H9 (cell line): ENCODE measurements around the gene ZNF2. TPM values are rescaled to one million over a fixed set of nuclear protein-coding genes. Genes with fewer than 3 reads are reported as not detected.
"Not testable (repeated sequence)": the region's sequence is repeated elsewhere in the genome, so short reads cannot be mapped to it uniquely, and the experiment has no call there.

ENCODE experiments used
- DNase-seq: peaks from one replicate; pipeline ENCODE4 v3.0.0-alpha.2; 2017
- H2AFZ ChIP-seq: one replicate; pipeline ENCODE4 v1.6.1; 2013; ENCODE audit warnings: mild to moderate bottlenecking, low read length, control low read depth, moderate library complexity
- H2AK5ac ChIP-seq: 2 replicates; pipeline ENCODE4 v1.6.1; 2013; ENCODE audit warnings: low read length, control low read depth, mixed read lengths; ENCODE audit not compliant: insufficient read length
- H2BK120ac ChIP-seq: one replicate; pipeline ENCODE4 v1.6.1; 2013; ENCODE audit warnings: low read depth, mild to moderate bottlenecking, low read length, control low read depth, inconsistent platforms; ENCODE audit not compliant: poor library complexity, severe bottlenecking
- H2BK12ac ChIP-seq: 2 replicates; pipeline ENCODE4 v1.6.1; 2013; ENCODE audit warnings: low read length, control low read depth, mixed read lengths, low read depth; ENCODE audit not compliant: insufficient read length
- H2BK15ac ChIP-seq: 2 replicates; pipeline ENCODE4 v1.6.1; 2013; ENCODE audit warnings: low read depth, low read length, control low read depth
- H2BK20ac ChIP-seq: one replicate; pipeline ENCODE4 v1.6.1; 2013; ENCODE audit warnings: low read depth, mild to moderate bottlenecking, low read length, control low read depth, inconsistent platforms; ENCODE audit not compliant: poor library complexity, severe bottlenecking
- H2BK5ac ChIP-seq: 2 replicates; pipeline ENCODE4 v1.6.1; 2013; ENCODE audit warnings: low read length, control low read depth, mixed read lengths; ENCODE audit not compliant: insufficient read length
- H3K14ac ChIP-seq: 2 replicates; pipeline ENCODE4 v1.6.1; 2013; ENCODE audit warnings: low read length, control low read depth; ENCODE audit not compliant: insufficient read depth
- H3K18ac ChIP-seq: 2 replicates; pipeline ENCODE4 v1.6.1; 2013; ENCODE audit warnings: low read depth, mild to moderate bottlenecking, mixed read lengths, low read length, control low read depth; ENCODE audit not compliant: insufficient read length
- H3K23ac ChIP-seq: 2 replicates; pipeline ENCODE4 v1.6.1; 2013; ENCODE audit warnings: low read length, control low read depth, mixed read lengths, low read depth; ENCODE audit not compliant: insufficient read length
- H3K23me2 ChIP-seq: 2 replicates; pipeline ENCODE4 v1.6.1; 2013; ENCODE audit warnings: low read depth, mild to moderate bottlenecking, mixed read lengths, low read length, control low read depth; ENCODE audit not compliant: insufficient read length, poor library complexity, severe bottlenecking
- H3K27ac ChIP-seq: 2 replicates; pipeline ENCODE4 v1.5.1; 2013; ENCODE audit warnings: low read length, control low read depth, mixed read lengths, low read depth; ENCODE audit not compliant: insufficient read length
- H3K27me3 ChIP-seq: 2 replicates; pipeline ENCODE4 v1.6.1; 2013; ENCODE audit warnings: low read length, control low read depth, inconsistent platforms; ENCODE audit not compliant: insufficient read depth
- H3K4ac ChIP-seq: 2 replicates; pipeline ENCODE4 v1.6.1; 2013; ENCODE audit warnings: low read depth, mild to moderate bottlenecking, control low read depth, inconsistent platforms, low read length, moderate library complexity
- H3K4me1 ChIP-seq: 2 replicates; pipeline ENCODE4 v1.6.1; 2013; ENCODE audit warnings: low read length, control low read depth, inconsistent platforms; ENCODE audit not compliant: insufficient read depth
- H3K4me2 ChIP-seq: 2 replicates; pipeline ENCODE4 v1.6.1; 2013; ENCODE audit warnings: low read length, control low read depth, mixed read lengths; ENCODE audit not compliant: insufficient read length, insufficient read depth
- H3K56ac ChIP-seq: 2 replicates; pipeline ENCODE4 v1.6.1; 2013; ENCODE audit warnings: low read depth, mild to moderate bottlenecking, mixed read lengths, low read length, control low read depth; ENCODE audit not compliant: insufficient read length
- H3K79me1 ChIP-seq: 2 replicates; pipeline ENCODE4 v1.6.1; 2013; ENCODE audit warnings: low read depth, mild to moderate bottlenecking, moderate library complexity, low read length, control low read depth, inconsistent platforms; ENCODE audit not compliant: insufficient read depth, poor library complexity, severe bottlenecking
- H3K79me2 ChIP-seq: 2 replicates; pipeline ENCODE4 v1.6.1; 2013; ENCODE audit warnings: low read length, control low read depth, inconsistent platforms; ENCODE audit not compliant: insufficient read depth
- H3K9ac ChIP-seq: 2 replicates; pipeline ENCODE4 v1.6.1; 2013; ENCODE audit warnings: low read length, control low read depth, mixed read lengths; ENCODE audit not compliant: insufficient read length; ENCODE audit errors: extremely low read depth
- H3K9me3 ChIP-seq: one replicate; pipeline ENCODE4 v1.6.1; 2013; ENCODE audit warnings: low read depth, low read length, inconsistent platforms; ENCODE audit not compliant: control insufficient read depth
- H3T11ph ChIP-seq: one replicate; pipeline ENCODE4 v1.6.1; 2013; ENCODE audit warnings: mild to moderate bottlenecking, low read length, control low read depth, inconsistent platforms
- H4K20me1 ChIP-seq: one replicate; pipeline ENCODE4 v1.6.1; 2013; ENCODE audit not compliant: control insufficient read depth, insufficient read length, insufficient read depth
- H4K5ac ChIP-seq: 2 replicates; pipeline ENCODE4 v1.6.1; 2013; ENCODE audit warnings: low read depth, mild to moderate bottlenecking, mixed read lengths, low read length, control low read depth; ENCODE audit not compliant: insufficient read length
- H4K8ac ChIP-seq: replicated peaks from 2 replicates; pipeline ENCODE4 v1.6.1; 2013; ENCODE audit warnings: low read length, control low read depth, mixed read lengths, low read depth; ENCODE audit not compliant: insufficient read length
- H4K91ac ChIP-seq: 2 replicates; pipeline ENCODE4 v1.6.1; 2013; ENCODE audit warnings: low read depth, mild to moderate bottlenecking, moderate library complexity, mixed read lengths, low read length, control low read depth; ENCODE audit not compliant: insufficient read length
- H3K27ac Mint-ChIP-seq, 3 experiments: 2 replicates in 2 of 3; 3 replicates in 1 of 3; pipeline ENCODE4 v1.8.0; 2020 to 2021; ENCODE audit warnings: mixed read lengths in 3 of 3, mild to moderate bottlenecking in 1 of 3, moderate library complexity in 1 of 3
- H3K27me3 Mint-ChIP-seq: 2 replicates; pipeline ENCODE4 v1.8.0; 2021; ENCODE audit warnings: low read depth, mild to moderate bottlenecking, moderate library complexity, mixed read lengths
- H3K36me3 Mint-ChIP-seq, 3 experiments: 2 replicates in 2 of 3; 3 replicates in 1 of 3; pipeline ENCODE4 v1.8.0; 2020 to 2021; ENCODE audit warnings: low read depth in 3 of 3, mixed read lengths in 3 of 3; ENCODE audit not compliant: insufficient read depth in 1 of 3
- H3K4me1 Mint-ChIP-seq, 2 experiments: 2 replicates each; pipeline ENCODE4 v1.8.0; 2020; ENCODE audit warnings: mixed read lengths in 2 of 2
- H3K4me3 Mint-ChIP-seq, 2 experiments: 2 replicates in 1 of 2; 3 replicates in 1 of 2; pipeline ENCODE4 v1.8.0; 2020 to 2021; ENCODE audit warnings: mild to moderate bottlenecking in 2 of 2, mixed read lengths in 2 of 2, moderate library complexity in 1 of 2
- H3K9me3 Mint-ChIP-seq, 2 experiments: 2 replicates in 1 of 2; 3 replicates in 1 of 2; pipeline ENCODE4 v1.8.0; 2020; ENCODE audit warnings: mild to moderate bottlenecking in 2 of 2, mixed read lengths in 2 of 2, moderate library complexity in 1 of 2
- WGBS: extraction: QIAGEN DNeasy Blood & Tissue Kit; methylation state at CpG from one replicate; pipeline ENCODE4 v1.1.7; 2013; ENCODE audit warnings: missing lambda C conversion rate, low lambda C conversion rate, mixed read lengths; ENCODE audit not compliant: insufficient read length; ENCODE audit errors: extremely low coverage; 5-methylcytosine and 5-hydroxymethylcytosine counted together
- total RNA-seq: library from RNA; stranded (reverse); gene quantifications from 2 replicates; pipeline ENCODE4 v1.2.1, GENCODE V29; 2021
- TF ChIP-seq, protein P1 (sequence below): fragments of 200-600 bp; sonication (generic); conservative IDR thresholded peaks from 3 replicates; pipeline ENCODE4 v1.8.0; 2021; ENCODE audit warnings: antibody characterized with exemption, mild to moderate bottlenecking

Gene ZNF2
- total RNA-seq, 1 experiment from 2014 or later, result 2.2 TPM

DNA sequence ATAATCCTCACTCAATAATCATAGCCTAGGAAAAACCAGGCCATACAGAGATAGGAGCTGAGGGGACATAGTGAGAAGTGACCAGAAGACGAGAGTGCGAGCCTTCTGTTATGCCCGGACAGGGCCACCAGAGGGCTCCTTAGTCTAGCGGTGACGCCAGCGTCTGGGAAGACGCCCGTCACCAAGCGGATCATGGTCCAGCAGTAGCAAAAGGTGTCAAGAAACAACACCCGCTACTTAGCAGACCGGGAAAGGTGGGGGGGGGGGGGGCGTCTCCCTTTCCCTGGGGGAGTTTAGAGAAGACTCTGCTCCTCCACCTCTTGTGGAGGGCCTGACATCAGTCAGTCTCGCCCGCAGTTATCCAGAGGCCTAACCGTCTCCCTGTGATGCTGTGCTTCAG, 27.3 kb downstream of the ZNF2 start:
- H2BK12ac ChIP-seq, H2BK5ac ChIP-seq, H3K27me3 ChIP-seq, H3K4me1 ChIP-seq, H2AFZ ChIP-seq, H3K23me2 ChIP-seq, H3K56ac ChIP-seq, H2BK120ac ChIP-seq, H3K4me1 Mint-ChIP-seq, H3K9ac ChIP-seq, H2BK15ac ChIP-seq, H3K27ac ChIP-seq, H3K79me2 ChIP-seq, H3K79me1 ChIP-seq, H3K27ac Mint-ChIP-seq, H3K14ac ChIP-seq, H4K5ac ChIP-seq, H2BK20ac ChIP-seq, H2AK5ac ChIP-seq, H3K18ac ChIP-seq, H4K20me1 ChIP-seq, H3K36me3 Mint-ChIP-seq, H3K4me3 Mint-ChIP-seq, H3K4me2 ChIP-seq, H4K8ac ChIP-seq, H3T11ph ChIP-seq, H3K4ac ChIP-seq, H4K91ac ChIP-seq, H3K23ac ChIP-seq, H3K9me3 ChIP-seq: not testable (repeated sequence)
- DNase-seq, result peak; percentile 60
- Mint-ChIP-seq H3K27me3 (peaks cover 58% of the 10 kb centered on the region), H3K9me3 (peaks cover 2 to 32% of the 10 kb centered on the region in 2 experiments)
- TF ChIP-seq, protein P1, sequence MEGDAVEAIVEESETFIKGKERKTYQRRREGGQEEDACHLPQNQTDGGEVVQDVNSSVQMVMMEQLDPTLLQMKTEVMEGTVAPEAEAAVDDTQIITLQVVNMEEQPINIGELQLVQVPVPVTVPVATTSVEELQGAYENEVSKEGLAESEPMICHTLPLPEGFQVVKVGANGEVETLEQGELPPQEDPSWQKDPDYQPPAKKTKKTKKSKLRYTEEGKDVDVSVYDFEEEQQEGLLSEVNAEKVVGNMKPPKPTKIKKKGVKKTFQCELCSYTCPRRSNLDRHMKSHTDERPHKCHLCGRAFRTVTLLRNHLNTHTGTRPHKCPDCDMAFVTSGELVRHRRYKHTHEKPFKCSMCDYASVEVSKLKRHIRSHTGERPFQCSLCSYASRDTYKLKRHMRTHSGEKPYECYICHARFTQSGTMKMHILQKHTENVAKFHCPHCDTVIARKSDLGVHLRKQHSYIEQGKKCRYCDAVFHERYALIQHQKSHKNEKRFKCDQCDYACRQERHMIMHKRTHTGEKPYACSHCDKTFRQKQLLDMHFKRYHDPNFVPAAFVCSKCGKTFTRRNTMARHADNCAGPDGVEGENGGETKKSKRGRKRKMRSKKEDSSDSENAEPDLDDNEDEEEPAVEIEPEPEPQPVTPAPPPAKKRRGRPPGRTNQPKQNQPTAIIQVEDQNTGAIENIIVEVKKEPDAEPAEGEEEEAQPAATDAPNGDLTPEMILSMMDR, result peak; percentile 70
- WGBS, result no CpG with 5 or more reads among the region's 15 CpGs
